ENCODE measurements around the gene TNFRSF4.
"Not testable (repeated sequence)": the region's sequence is repeated elsewhere in the genome, so short reads cannot be mapped to it uniquely, and the experiment has no call there.

- not testable (repeated sequence) for TF ChIP-seq POLR2A (IDR thresholded peaks at IDR 0.05; ENCODE audit: extremely low read depth, insufficient read length); CTCF (IDR thresholded peaks at IDR 0.05; ENCODE audit: low read depth, low read length); MAX (IDR thresholded peaks at IDR 0.05; ENCODE audit: low read depth, low read length); MYC (IDR thresholded peaks at IDR 0.05; ENCODE audit: low read depth, low read length)
Observed at GRCh38 chr1:1195726-1196125, 18.2 kb downstream of the TNFRSF4 start.

Data from NB4 (cell line).